Common myeloid progenitor, CD34-positive (primary cell): ENCODE data around the gene LSP1.

Experiments
- CTCF ChIA-PET: fragments of 350-600 bp; sonication (Branson Sonifier 250); formaldehyde crosslinking; loops from one replicate; lab custom pipeline; 2021; ENCODE audit warnings: antibody characterized with exemption; lab: Charles Lee
- POLR2A ChIA-PET: fragments of 350-600 bp; sonication (Branson Sonifier 250); formaldehyde crosslinking; loops from one replicate; lab custom pipeline; 2021; ENCODE audit warnings: antibody characterized with exemption; lab: Charles Lee
- DNase-seq, 3 donors: peaks; one replicate each; pipeline versions ENCODE4 v3.0.0 to v3.0.0-alpha.2; 2013
- H3K27ac ChIP-seq, 2 experiments: 1 replicate in 1 of 2; 2 replicates in 1 of 2; pipeline ENCODE4 v1.7.0; 2013; ENCODE audit warnings: inconsistent platforms in 2 of 2, low read length in 2 of 2, mild to moderate bottlenecking in 2 of 2, low read depth in 1 of 2, moderate library complexity in 1 of 2; ENCODE audit not compliant: severe bottlenecking in 2 of 2, insufficient read depth in 1 of 2, poor library complexity in 1 of 2
- H3K27me3 ChIP-seq, 5 experiments: replicated peaks in 2 of 5; 1 replicate in 3 of 5; 2 replicates in 2 of 5; pipeline versions ENCODE4 v1.6.1 to v1.7.0; 2013; ENCODE audit warnings: low read length in 4 of 5, mild to moderate bottlenecking in 2 of 5, moderate library complexity in 2 of 5, inconsistent platforms in 1 of 5; ENCODE audit not compliant: insufficient read depth in 5 of 5, control insufficient read depth in 4 of 5
- H3K36me3 ChIP-seq, 4 experiments: 1 replicate in 2 of 4; 2 replicates in 2 of 4; pipeline versions ENCODE4 v1.6.1 to v1.7.0; 2013; ENCODE audit warnings: low read length in 3 of 4, control low read depth in 1 of 4, mild to moderate bottlenecking in 1 of 4; ENCODE audit not compliant: control insufficient read depth in 4 of 4, insufficient read depth in 4 of 4
- H3K4me1 ChIP-seq, 4 experiments: 1 replicate in 3 of 4; 2 replicates in 1 of 4; pipeline versions ENCODE4 v1.6.1 to v1.7.1; 2013; ENCODE audit warnings: low read length in 3 of 4, mild to moderate bottlenecking in 3 of 4, control low read depth in 1 of 4, inconsistent platforms in 1 of 4, moderate library complexity in 1 of 4; ENCODE audit not compliant: control insufficient read depth in 4 of 4, insufficient read depth in 4 of 4; ENCODE audit errors: control extremely low read depth in 1 of 4
- H3K4me3 ChIP-seq, 7 experiments: 1 replicate in 4 of 7; 2 replicates in 3 of 7; pipeline versions ENCODE4 v1.5.1 to v1.7.0; 2013; ENCODE audit warnings: mild to moderate bottlenecking in 7 of 7, low read length in 6 of 7, moderate library complexity in 6 of 7, inconsistent platforms in 2 of 7, low read depth in 2 of 7, control low read depth in 1 of 7; ENCODE audit not compliant: insufficient read depth in 4 of 7, control insufficient read depth in 1 of 7; ENCODE audit errors: extremely low read depth in 1 of 7
- H3K9me3 ChIP-seq, 5 experiments: 1 replicate in 4 of 5; 2 replicates in 1 of 5; pipeline versions ENCODE4 v1.6.1 to v1.7.1; 2013; ENCODE audit warnings: low read length in 4 of 5, mild to moderate bottlenecking in 2 of 5, inconsistent platforms in 1 of 5, low read depth in 1 of 5, moderate library complexity in 1 of 5; ENCODE audit not compliant: control insufficient read depth in 4 of 5, insufficient read depth in 2 of 5; ENCODE audit errors: control extremely low read depth in 1 of 5
- WGBS: methylation state at CpG from one replicate; pipeline ENCODE4 v1.1.5; 2013; ENCODE audit not compliant: insufficient coverage; 5-methylcytosine and 5-hydroxymethylcytosine counted together

The LSP1 gene

DNA sequence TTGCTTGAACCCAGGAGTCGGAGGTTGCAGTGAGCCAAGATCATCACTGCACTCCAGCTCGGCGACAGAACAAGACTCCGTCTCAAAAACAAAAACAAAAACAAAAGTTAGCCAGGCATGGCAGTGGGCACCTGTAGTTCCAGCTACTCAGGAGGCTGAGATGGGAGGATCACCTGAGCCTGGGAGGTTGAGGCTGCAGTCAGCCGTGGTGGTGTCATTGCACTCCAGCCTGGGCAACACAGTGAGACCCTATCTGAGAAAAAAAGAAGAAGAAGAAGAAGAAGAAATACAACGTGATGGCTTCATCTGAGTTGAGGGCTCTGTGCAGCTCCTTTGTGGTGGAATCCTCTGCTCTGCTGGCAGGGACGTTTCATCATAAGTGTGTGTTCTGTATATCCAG is 56.6 kb downstream of the LSP1 start:
- ChIA-PET POLR2A (no interaction called here), CTCF (no interaction called here)
- Histone ChIP-seq H3K9me3 (no peaks in the 10 kb centered on the region), H3K4me1 (peaks cover 8 to 45% (median 37%) of the 10 kb centered on the region in 4 experiments), H3K27me3 (no peaks in the 10 kb centered on the region), H3K27ac (no peak overlapping the region), H3K4me3 (no peak overlapping the region), H3K36me3 (peaks cover 0 to 4% (median 0%) of the 10 kb centered on the region in 4 experiments)
- WGBS, result 97% methylated on average over 6 of the region's 7 CpGs
- DNase-seq, result no peak

DNA sequence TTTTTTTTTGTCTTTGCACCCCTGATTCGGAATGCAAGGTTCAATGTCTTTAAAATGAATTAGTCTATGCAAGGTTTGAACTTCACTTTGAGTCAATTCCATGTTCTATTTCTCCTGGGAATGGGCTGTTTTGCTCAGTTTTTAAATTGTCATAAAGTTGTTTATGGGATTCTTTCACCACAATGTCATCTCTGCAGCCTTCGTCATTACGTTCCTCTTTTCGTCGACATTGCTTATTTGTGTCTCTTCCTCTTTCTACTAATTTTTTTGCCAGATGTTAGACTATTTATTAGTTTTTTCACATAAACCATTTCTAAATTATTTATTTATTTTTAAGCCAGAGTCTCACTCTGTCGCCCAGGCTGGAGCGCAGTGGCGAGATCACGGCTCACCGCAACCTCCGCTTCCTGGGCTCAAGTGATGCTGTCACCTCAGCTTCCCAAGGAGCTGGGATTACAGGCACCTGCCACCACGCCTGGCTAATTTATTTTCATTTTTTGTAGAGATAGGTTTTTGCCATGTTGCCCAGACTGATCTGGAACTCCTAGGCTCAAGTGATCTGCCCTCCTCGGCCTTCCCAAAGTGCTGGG is 59.5 kb downstream of the LSP1 start:
- peak overlapping the region in 1 of 2 experiments; percentile 27 for H3K27ac ChIP-seq
- peaks cover 0 to 4% (median 0%) of the 10 kb centered on the region in 4 experiments for H3K36me3 ChIP-seq
- no peaks in the 10 kb centered on the region for H3K9me3 ChIP-seq
- WGBS, result 69% methylated on average over 7 of the region's 13 CpGs
- peak overlapping the region in 1 of 7 experiments; percentile 16 for H3K4me3 ChIP-seq
- CTCF ChIA-PET, result interaction anchor here (1.8 kb wide), 1 partner anchor 15 kb away, joined by 5 read pairs; no protein-coding TSS in a partner anchor
- peaks cover 2 to 37% (median 28%) of the 10 kb centered on the region in 4 experiments for H3K4me1 ChIP-seq
- peak; percentile 44 to 88 (median 83) for DNase-seq
- POLR2A ChIA-PET, result interaction anchor here (1.0 kb wide), 1 partner anchor 22 kb away, joined by 3 read pairs; no protein-coding TSS in a partner anchor
- no peaks in the 10 kb centered on the region for H3K27me3 ChIP-seq

DNA sequence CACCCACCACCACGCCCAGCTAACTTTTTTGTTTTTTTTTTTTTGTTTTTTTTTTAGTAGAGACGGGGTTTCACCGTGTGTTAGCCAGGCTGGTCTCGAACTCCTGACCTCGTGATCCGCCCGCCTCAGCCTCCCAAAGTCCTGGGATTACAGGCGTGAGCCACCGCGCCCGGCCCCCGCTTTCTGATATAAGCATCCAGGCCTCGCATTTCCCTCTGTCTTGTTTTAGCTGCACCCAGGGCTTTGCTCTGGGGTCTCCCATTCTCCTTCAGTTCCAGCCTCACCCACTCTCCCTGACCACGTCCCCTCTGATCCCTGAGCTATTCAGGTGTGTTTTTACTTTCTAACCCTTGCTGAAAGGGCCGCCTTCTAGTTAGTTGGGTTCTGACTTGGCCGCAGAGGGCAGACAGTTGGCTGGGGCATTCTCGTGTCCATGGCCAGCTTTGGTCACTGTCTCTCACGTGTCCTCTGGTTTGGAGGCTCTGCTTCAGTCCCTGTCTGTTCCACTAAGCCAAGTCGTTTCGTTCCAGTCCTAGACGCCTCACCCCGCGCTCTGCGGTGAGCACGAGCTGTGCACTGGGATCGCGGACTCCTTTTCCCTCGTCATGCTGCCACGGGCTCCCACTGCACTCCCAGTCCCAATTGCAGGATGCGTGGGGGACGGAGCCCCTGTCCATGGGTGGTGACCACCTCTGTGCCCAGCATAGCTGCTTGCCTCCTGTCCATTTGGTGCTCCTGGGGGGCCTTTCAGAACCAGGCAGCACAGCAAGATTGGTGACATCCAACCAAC is 60.6 kb downstream of the LSP1 start:
- DNase-seq, result no peak
- Histone ChIP-seq H3K27me3 (no peaks in the 10 kb centered on the region), H3K9me3 (no peaks in the 10 kb centered on the region), H3K36me3 (no peaks in the 10 kb centered on the region), H3K4me3 (no peak overlapping the region), H3K27ac (no peak overlapping the region), H3K4me1 (peaks cover 2 to 43% (median 32%) of the 10 kb centered on the region in 4 experiments)
- ChIA-PET CTCF (interaction anchor here (0.9 to 1.8 kb wide), 3 partner anchors 16 to 35 kb away, joined by 3 to 5 read pairs (median 4); no protein-coding TSS in a partner anchor), POLR2A (no interaction called here)
- 96% methylated on average over 29 of the region's 31 CpGs for WGBS

DNA sequence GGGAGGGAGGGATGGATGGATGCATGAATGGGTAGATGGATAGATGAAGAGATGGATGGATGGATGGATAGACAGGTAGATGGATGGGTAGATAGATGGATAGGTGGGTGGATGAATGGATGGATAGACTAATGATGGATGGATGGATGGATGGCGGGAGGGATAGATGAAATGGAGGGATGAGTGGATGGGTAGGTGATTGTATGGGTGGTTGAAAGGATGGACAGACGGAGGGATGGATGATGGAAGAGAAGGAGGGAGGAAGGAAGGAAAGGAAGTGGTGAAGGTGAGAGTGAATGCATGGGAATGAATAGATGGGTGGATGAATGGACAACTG is 62.9 kb downstream of the LSP1 start:
- Histone ChIP-seq H3K27me3 (no peaks in the 10 kb centered on the region), H3K27ac (no peak overlapping the region), H3K4me3 (no peak overlapping the region), H3K9me3 (no peaks in the 10 kb centered on the region), H3K4me1 (peaks cover 0 to 39% (median 27%) of the 10 kb centered on the region in 4 experiments), H3K36me3 (no peaks in the 10 kb centered on the region)
- CTCF ChIA-PET, result no interaction called here
- POLR2A ChIA-PET, result no interaction called here
- WGBS, result 96% methylated on average over 2 of the region's 2 CpGs
- DNase-seq, result no peak

DNA sequence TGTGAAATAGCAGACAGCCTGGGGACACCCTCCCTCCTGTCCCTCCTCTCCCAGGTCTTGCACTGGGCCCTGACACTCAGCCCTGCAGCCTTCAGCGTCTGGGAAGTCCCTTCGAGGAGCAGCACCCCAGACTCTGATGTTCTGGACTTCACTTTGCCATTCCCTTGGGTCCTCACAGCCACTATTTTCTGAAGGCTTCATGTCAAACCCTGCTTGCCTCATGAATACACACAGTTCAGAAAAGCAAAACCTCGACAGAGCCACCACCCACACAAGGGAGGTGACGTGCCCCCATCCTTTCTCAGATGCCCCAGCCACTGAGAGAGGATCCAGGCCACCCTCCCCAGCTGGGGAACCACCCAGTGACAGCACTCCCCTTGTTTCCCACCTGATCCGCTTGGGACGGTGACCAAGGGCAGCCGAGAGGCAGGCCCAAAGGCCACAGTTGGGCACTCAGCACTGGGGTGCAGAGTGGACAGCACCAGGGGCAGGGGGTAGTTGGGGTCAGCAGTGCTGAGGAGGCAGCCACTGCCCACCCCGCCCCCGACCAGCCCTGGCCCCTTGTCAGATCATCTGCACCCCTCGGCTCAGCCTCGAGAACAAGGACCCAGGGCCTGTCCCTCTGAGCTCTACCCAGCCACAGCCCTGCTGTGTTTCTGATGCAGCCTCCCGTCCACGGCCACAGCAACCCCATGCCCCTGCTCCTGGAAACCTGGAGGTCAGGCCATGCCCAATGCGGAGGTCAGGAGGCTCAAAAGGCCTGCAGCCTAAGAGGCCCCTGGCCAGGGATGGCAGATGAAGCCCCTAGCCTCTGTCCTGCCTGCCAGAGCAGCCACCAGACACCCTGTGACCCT is 63.5 kb downstream of the LSP1 start:
- ChIA-PET CTCF (interaction anchor here (0.8 to 4.3 kb wide), 8 partner anchors 10 to 40 kb away, joined by 3 to 53 read pairs (median 5); partner anchors contain the start of gene PRR33), POLR2A (interaction anchor here (0.7 kb wide), 1 partner anchor 26 kb away, joined by 3 read pairs; no protein-coding TSS in a partner anchor)
- 99% methylated on average over 13 of the region's 14 CpGs for WGBS

DNA sequence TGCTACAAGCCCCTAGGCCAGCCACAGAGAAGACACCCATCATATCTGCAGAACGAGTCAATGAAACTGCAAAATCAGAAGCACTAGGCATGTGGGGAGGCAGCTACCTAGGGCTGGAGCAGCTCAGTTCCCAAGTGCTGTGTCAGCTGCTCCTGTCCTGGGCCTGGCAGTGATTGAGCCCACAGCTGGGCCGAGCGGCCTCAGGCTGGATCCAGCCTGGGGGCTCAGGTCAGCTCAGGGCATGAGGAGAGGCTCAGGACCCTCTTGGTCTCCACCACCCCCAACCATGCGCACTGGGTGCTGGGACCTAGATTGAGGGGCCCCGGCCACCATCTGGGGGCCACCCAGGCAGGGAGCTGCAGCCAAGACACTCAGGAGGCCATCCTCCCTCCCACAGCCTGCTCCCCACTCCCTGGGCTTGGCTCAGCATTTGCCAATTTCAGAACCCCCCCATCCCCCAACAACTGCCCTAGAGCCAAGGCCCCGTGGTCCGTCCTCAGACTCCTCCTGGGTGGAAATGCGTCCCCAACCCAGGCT is 64.2 kb downstream of the LSP1 start:
- no peak for DNase-seq
- H3K36me3 ChIP-seq, result no peaks in the 10 kb centered on the region
- H3K27me3 ChIP-seq, result no peaks in the 10 kb centered on the region
- ChIA-PET CTCF (interaction anchor here (0.8 to 4.3 kb wide), 10 partner anchors 11 to 41 kb away, joined by 3 to 53 read pairs (median 5); partner anchors contain the start of gene PRR33), POLR2A (interaction anchor here (0.7 to 1.0 kb wide), 3 partner anchors 20 to 27 kb away, joined by 3 to 7 read pairs (median 4); partner anchors contain the start of gene PRR33)
- peaks cover 0 to 36% (median 23%) of the 10 kb centered on the region in 4 experiments for H3K4me1 ChIP-seq
- 74% methylated on average over 5 of the region's 8 CpGs for WGBS
- H3K4me3 ChIP-seq, result no peak overlapping the region
- H3K9me3 ChIP-seq, result no peaks in the 10 kb centered on the region
- no peak overlapping the region for H3K27ac ChIP-seq

More for the DNA sequence above, 63.5 kb downstream of the LSP1 start:
- Histone ChIP-seq H3K9me3 (no peaks in the 10 kb centered on the region), H3K27me3 (no peaks in the 10 kb centered on the region), H3K4me3 (no peak overlapping the region), H3K27ac (peak overlapping the region in 1 of 2 experiments; percentile 4), H3K4me1 (peaks cover 0 to 39% (median 27%) of the 10 kb centered on the region in 4 experiments), H3K36me3 (no peaks in the 10 kb centered on the region)
- DNase-seq, result no peak
